ENCODE measurements around the gene ALPL.

- no peak for TF ChIP-seq CTCF (optimal IDR thresholded peaks at IDR 0.05 in 1 of 3, IDR thresholded peaks at IDR 0.05 in 1 of 3, conservative IDR thresholded peaks at IDR 0.05 in 1 of 3; ENCODE audit: extremely low read depth in 1 of 3, insufficient read depth in 2 of 3, low read length in 3 of 3)
- no peak for TF ChIP-seq EZH2 (IDR thresholded peaks at IDR 0.05; ENCODE audit: low read length)
These were observed 115.6 kb downstream of the ALPL start for GRCh38 chr1:21624571-21625389.
